H1 (cell line): Measurements from ENCODE around the gene ANKRD2.

Experiments used
- POLR2A ChIP-seq, 2 experiments: IDR thresholded peaks; 1 replicate in 1 of 2; 2 replicates in 1 of 2; pipeline ENCODE4 v1.6.1; 2011; ENCODE audit warnings: low read depth in 2 of 2, low read length in 2 of 2, mild to moderate bottlenecking in 2 of 2; ENCODE audit errors: control extremely low read depth in 1 of 2
- RFX5 ChIP-seq: IDR thresholded peaks from 2 replicates; pipeline ENCODE4 v1.6.1; 2011; ENCODE audit warnings: low read depth, low read length, improper control_type of control experiment, borderline replicate concordance

GRCh38 chr10:97612386-97612785 lies 39.8 kb downstream of the ANKRD2 start:
- TF ChIP-seq RFX5 (no peak), POLR2A (IDR thresholded peaks at IDR 0.05; ENCODE audit: control extremely low read depth in 1 of 2, low read depth in 2 of 2, low read length in 2 of 2) (no peak)
